ENCODE data around the gene MTARC1. TPM values are rescaled to one million over a fixed set of nuclear protein-coding genes. Genes with fewer than 3 reads are reported as not detected.

Gene MTARC1
- total and polyA plus RNA-seq, 7 donors: 5.3 to 31.4 (median 11.2) TPM

- no peak for DNase-seq
- Histone ChIP-seq H3K4me3 (no peak overlapping the region), H3K4me1 (peaks cover 0 to 64% (median 56%) of the 10 kb centered on the region in 4 donors), H3K27ac (no peak overlapping the region), H3K27me3 (no peaks in the 10 kb centered on the region), H3K36me3 (no peaks in the 10 kb centered on the region), H3K9me3 (no peaks in the 10 kb centered on the region)
- TF ChIP-seq CTCF (IDR thresholded peaks at IDR 0.05) (no peak), EP300 (IDR thresholded peaks at IDR 0.05) (no peak), POLR2AphosphoS5 (IDR thresholded peaks at IDR 0.05) (no peak), POLR2A (IDR thresholded peaks at IDR 0.05) (no peak)
- WGBS, 2 donors: 89 to 96% methylated on average over 4 of the region's 4 CpGs
- intact Hi-C loops (cut with DNase I): no loop called here
These were observed 19.7 kb downstream of the MTARC1 start for GRCh38 chr1:220806408-220806807.

- intact Hi-C loops (cut with DNase I): no loop called here
- Histone ChIP-seq H3K4me1 (peaks cover 0 to 68% (median 64%) of the 10 kb centered on the region in 4 donors), H3K27ac (peak overlapping the region in 3 of 4 donors; percentile 64 to 77 (median 68))
These were observed 21.0 kb downstream of the MTARC1 start for GRCh38 chr1:220807726-220808125.

GRCh38 chr1:220808345-220809186 is 21.9 kb downstream of the MTARC1 start:
- Histone ChIP-seq H3K36me3 (no peaks in the 10 kb centered on the region), H3K27ac (peak overlapping the region in 3 of 4 donors; percentile 64 to 77 (median 68)), H3K27me3 (no peaks in the 10 kb centered on the region), H3K9me3 (no peaks in the 10 kb centered on the region), H3K4me1 (peaks cover 0 to 60% (median 57%) of the 10 kb centered on the region in 4 donors), H3K4me3 (no peak overlapping the region)
- 80 to 88% methylated on average over 11 of the region's 11 CpGs for WGBS, 2 donors
- no peak for DNase-seq
- intact Hi-C loops (cut with DNase I): no loop called here
- TF ChIP-seq EP300 (IDR thresholded peaks at IDR 0.05) (no peak), POLR2A (IDR thresholded peaks at IDR 0.05) (no peak), CTCF (IDR thresholded peaks at IDR 0.05) (no peak), POLR2AphosphoS5 (IDR thresholded peaks at IDR 0.05) (peak in 2 of 4 donors; percentile 11 to 35)

More at GRCh38 chr1:220807726-220808125, 21.0 kb downstream of the MTARC1 start:
- no peak overlapping the region for H3K4me3 ChIP-seq
- no peaks in the 10 kb centered on the region for H3K9me3 ChIP-seq
- no peaks in the 10 kb centered on the region for H3K27me3 ChIP-seq
- H3K36me3 ChIP-seq: no peaks in the 10 kb centered on the region
- WGBS, 2 donors: 84 to 88% methylated on average over 6 of the region's 6 CpGs
- no peak for TF ChIP-seq CTCF (IDR thresholded peaks at IDR 0.05)
- TF ChIP-seq POLR2AphosphoS5 (IDR thresholded peaks at IDR 0.05): no peak
- TF ChIP-seq EP300 (IDR thresholded peaks at IDR 0.05): no peak
- TF ChIP-seq POLR2A (IDR thresholded peaks at IDR 0.05): no peak
- no peak for DNase-seq

GRCh38 chr1:220809187-220809550 is 22.5 kb downstream of the MTARC1 start:
- H3K27me3 ChIP-seq: no peaks in the 10 kb centered on the region
- H3K36me3 ChIP-seq: no peaks in the 10 kb centered on the region
- no peak for DNase-seq
- H3K9me3 ChIP-seq: no peaks in the 10 kb centered on the region
- WGBS, 2 donors: 87 to 93% methylated on average over 6 of the region's 6 CpGs
- no peak overlapping the region for H3K4me3 ChIP-seq
- peaks cover 0 to 60% (median 57%) of the 10 kb centered on the region in 4 donors for H3K4me1 ChIP-seq
- intact Hi-C loops (cut with DNase I): no loop called here
- TF ChIP-seq EP300 (IDR thresholded peaks at IDR 0.05) (no peak), POLR2AphosphoS5 (IDR thresholded peaks at IDR 0.05) (no peak), CTCF (IDR thresholded peaks at IDR 0.05) (no peak), POLR2A (IDR thresholded peaks at IDR 0.05) (no peak)
- H3K27ac ChIP-seq: peak overlapping the region in 3 of 4 donors; percentile 64 to 77 (median 68)
